HG03175 (cell line): ENCODE data around the gene RBPJ.

ENCODE experiments used
- ATAC-seq: cut with Tn5 transposase; IDR thresholded peaks from one replicate; pipeline ENCODE4 v1.9.1; 2021; ENCODE audit warnings: mild to moderate bottlenecking, moderate library complexity; ENCODE audit not compliant: unreplicated experiment

The RBPJ gene

GRCh38 chr4:26454961-26455360 lies 134.1 kb downstream of the RBPJ start:
- no peak for ATAC-seq

GRCh38 chr4:26455571-26455970 lies 134.8 kb downstream of the RBPJ start:
- no peak for ATAC-seq

GRCh38 chr4:26457412-26457811 lies 136.6 kb downstream of the RBPJ start:
- no peak for ATAC-seq

- no peak for ATAC-seq
Observed at GRCh38 chr4:26458157-26458561, 137.3 kb downstream of the RBPJ start.

DNA sequence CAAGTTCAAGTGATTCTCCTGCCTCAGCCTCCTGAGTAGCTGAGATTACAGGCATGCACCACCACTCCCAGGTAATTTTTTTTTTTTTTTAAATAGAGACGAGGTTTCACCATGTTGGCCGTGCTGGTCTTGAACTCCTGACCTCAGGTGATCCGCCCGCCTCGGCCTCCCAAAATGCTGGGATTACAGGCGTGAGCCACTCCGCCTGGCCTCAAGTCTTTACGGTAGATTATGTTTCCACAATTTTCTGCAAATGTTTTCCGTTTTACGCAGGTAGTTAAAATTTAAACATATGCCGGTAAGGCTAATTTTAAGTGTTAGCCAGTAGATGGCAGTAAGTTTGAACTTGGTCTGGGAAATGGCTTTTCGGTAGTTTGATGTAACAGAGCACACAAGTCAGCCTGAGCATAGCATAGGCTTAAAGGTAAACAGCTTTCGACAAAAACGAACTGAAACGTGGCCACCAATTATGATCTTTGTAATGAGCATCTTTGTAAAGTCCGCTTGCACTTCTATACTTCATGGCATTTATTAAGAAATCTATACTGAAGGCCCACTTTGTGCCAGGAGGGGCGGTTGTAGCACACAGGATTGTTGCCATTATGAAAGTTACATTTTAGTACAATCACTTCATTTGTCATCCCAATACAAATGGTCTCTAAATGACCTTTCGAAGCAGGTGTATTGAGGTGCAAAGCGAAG lies 138.4 kb downstream of the RBPJ start:
- ATAC-seq: peak; percentile 74

DNA sequence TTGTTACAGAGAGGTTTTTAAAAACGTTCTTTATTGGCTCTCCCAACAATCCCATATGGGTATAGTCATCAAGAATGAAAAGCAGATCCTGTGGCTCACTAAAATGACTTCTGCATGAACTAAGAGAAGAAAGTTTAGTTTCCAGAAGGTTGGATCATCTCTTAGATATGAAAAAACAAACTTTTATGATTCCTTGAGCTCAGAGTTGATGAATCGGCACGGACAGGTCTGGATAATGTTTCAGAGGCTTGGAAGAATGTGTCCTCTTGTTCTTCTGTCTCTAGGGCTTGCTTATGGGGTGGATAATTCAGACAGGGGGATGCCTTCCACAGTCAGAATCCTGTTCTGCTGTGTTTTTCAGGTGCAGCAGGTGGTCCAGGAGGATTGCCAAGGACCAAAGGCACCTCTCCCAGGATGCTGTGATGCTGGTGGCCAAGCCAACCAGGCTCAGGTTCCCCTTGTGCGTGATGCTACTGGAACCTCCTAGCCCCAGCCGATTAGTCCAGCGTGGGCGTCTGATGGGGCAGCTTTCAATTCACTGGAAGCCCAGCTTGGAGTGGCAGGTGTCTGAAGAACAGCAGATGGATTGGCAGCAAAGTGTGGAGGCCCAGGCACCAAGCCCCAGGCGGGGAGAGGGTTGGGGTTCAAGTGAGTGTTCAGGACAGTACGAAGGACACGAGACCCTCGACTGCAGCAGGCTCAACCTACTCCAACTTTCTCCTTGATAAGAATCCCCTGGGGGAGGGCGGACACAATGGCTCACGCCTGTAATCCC lies 139.1 kb downstream of the RBPJ start:
- ATAC-seq: no peak

GRCh38 chr4:26462874-26463273 lies 142.1 kb downstream of the RBPJ start:
- ATAC-seq: no peak

DNA sequence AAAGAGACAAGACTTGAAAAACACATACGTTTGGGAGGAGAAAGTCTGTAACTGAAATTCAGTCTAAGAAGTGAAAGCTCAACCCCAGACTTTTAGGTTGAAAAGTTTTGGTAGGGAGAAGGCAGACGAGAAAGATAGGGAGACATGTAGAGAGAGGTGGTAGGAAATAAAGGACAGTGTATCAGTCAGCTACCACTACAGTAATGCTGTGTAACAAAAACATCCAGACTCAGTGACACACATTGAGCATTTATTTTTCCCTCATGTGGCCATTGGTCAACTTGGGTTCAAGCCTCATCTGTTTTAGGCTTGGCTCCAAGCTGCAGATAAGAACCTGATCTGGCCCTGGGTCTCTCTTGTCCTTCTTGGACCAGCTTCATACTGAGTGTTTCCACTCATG lies 142.6 kb downstream of the RBPJ start:
- ATAC-seq: no peak

DNA sequence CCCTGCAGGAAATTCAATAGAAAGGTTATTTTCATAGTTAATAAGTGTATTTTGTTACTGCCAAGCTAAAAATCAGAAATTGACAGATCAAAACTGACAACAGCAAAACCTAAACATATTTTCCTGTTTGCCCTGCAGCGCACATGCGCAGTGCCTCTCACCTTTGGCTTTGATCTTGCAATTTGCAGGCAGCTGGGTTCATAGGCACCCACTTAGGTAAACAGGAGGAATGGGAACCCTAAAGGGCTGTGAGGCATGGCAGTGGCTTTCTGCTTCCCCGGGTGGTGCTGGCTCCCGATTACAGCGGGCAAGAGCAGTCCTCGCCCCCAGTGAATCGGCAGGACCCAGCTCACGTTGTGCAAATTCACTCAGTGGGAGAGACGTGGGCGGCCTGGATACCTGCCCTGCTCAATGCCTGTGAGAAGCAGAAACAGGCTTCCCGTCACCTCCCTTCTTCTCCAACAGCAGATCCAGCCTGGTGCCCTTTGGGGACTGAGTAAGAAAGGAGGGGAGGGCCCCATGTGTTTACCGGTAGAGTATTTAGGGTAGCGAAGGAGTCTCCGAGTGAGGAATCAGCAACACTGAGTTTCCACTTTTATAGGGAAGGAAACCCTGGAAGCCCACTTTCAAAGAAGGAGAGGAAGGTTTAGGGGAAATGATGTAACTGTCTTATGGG lies 143.7 kb downstream of the RBPJ start:
- no peak for ATAC-seq

DNA sequence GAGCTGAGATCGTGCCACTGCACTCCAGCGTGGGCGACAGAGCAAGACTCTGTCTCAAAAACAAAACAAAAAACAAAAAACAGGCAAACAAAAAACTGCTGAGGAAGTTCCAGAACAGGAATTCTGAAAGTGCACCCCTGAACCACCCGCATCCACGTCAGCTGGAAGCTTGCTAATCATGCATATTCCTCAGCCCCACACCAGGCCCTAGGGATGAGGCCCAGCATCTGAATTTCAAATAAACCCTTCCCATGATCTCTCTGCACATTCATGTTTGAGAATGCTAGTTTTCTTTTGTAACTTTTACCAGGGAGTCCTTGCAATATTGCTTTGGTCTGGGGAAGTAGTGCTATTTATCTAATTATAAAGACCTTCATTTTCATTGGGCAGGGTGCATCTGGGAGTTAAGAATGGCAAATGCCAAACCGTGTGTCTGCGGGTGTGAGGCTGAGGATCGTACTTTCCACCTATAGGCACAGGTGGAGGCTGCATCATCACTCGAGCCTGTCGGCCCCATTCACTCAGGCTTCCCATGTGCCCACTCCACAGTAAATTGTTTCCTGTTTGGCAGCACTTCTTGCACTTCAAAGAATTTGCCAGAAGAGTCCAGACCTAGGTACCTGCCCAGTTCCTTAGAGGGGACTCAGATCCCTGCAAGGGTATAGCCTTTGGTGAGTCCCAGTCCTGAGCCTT lies 145.9 kb downstream of the RBPJ start:
- ATAC-seq: no peak

DNA sequence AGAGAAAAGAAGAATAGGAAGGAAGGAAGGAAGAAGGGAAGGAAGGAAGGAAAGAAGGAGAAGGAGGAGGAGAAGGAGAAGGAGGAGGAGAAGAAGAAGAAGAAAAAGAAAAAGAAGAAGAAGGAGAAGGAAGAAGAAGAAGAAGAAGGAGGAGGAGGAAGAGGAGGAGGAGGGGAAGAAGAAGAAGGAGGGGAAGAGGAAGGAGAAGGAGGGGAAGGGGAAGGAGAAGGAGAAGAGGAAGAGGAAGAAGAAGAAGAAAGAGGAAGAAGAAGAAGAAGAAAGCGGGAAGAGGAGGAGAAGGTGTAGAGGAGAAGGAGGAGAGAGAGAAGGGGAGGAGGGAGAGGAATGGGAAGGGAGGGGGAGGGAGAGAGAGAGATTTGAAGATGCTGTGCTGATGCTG lies 146.9 kb downstream of the RBPJ start:
- no peak for ATAC-seq

GRCh38 chr4:26468283-26468949 lies 147.6 kb downstream of the RBPJ start:
- no peak for ATAC-seq

- no peak for ATAC-seq
Observed at GRCh38 chr4:26468977-26469376, 148.2 kb downstream of the RBPJ start.

- ATAC-seq: no peak
Observed at GRCh38 chr4:26471890-26472289, 151.1 kb downstream of the RBPJ start.

DNA sequence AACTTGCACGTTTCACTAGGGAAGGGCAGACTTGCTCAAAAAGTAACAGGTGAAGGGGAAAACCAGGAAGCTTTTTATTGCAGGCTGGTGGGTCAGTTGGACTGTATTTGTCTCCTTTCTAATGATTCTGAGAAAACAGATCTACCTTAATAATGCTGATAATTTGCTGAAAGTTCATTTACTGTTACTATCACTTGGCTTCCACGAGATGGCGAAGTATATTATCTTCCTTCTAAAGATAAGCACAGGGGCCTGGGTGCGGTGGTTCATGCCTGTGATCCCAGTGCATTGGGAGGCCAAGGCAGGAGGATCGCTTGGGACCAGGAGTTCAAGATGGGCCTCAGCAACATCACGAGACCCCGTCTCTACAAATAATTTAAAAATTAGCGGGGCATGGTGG lies 153.1 kb downstream of the RBPJ start:
- ATAC-seq: no peak

- ATAC-seq: no peak
Observed at GRCh38 chr4:26474551-26474950, 153.7 kb downstream of the RBPJ start.

DNA sequence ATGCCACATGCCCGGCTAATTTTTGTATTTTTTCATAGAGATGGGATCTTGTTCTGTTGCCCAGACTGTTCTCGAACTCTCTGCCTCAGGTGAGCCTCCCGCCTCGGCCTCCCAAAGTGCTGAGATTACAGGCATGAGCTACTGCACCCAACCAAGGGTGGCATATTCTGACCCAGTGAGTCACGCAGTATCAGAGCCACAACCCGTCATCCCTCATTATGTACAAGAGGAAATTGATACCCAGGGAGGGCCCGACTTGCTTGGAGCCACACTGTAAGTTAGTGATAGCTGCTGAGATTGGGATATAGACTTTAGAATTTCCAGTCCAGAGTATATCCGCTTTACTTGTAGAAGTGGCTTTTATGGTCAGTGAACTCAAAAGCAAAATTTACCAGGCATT lies 154.9 kb downstream of the RBPJ start:
- ATAC-seq: no peak

GRCh38 chr4:26476545-26476944 lies 155.7 kb downstream of the RBPJ start:
- no peak for ATAC-seq

GRCh38 chr4:26478330-26478729 lies 157.5 kb downstream of the RBPJ start:
- ATAC-seq: no peak

GRCh38 chr4:26482508-26483462 lies 162.0 kb downstream of the RBPJ start:
- no peak for ATAC-seq
